Activated T-cell treated with anti-CD3 and anti-CD28 coated beads, Interleukin-2, amount 50 U/mL, for 72 hours (primary cell): Measurements from ENCODE around the gene OR10J4. TPM values are rescaled to one million over a fixed set of nuclear protein-coding genes. Genes with fewer than 3 reads are reported as not detected.

Experiments used
- ATAC-seq, 2 donors: fragments of 150-1000 bp; cut with Tn5 transposase; replicated peaks in 1 of 2; 2 replicates each; pipeline ENCODE4 v1.10.0; 2021; ENCODE audit warnings: moderate library complexity in 2 of 2, mild to moderate bottlenecking in 1 of 2
- DNase-seq, 2 donors: peaks; one replicate each; pipeline ENCODE4 v3.0.0; 2021 to 2022; ENCODE audit warnings: mixed read lengths in 1 of 2
- H3K27ac Mint-ChIP-seq: one replicate; pipeline ENCODE4 v1.8.0; 2022; ENCODE audit warnings: mild to moderate bottlenecking, moderate library complexity, mixed read lengths
- H3K27me3 Mint-ChIP-seq: one replicate; pipeline ENCODE4 v1.8.0; 2022; ENCODE audit warnings: low read depth, mixed read lengths
- H3K36me3 Mint-ChIP-seq, 2 donors: one replicate each; pipeline ENCODE4 v1.8.0; 2022; ENCODE audit warnings: mixed read lengths in 2 of 2, mild to moderate bottlenecking in 1 of 2; ENCODE audit not compliant: insufficient read depth in 2 of 2
- H3K4me1 Mint-ChIP-seq: one replicate; pipeline ENCODE4 v1.8.0; 2022; ENCODE audit warnings: low read depth, mixed read lengths
- H3K4me3 Mint-ChIP-seq, 2 donors: one replicate each; pipeline ENCODE4 v1.8.0; 2022; ENCODE audit warnings: mild to moderate bottlenecking in 2 of 2, mixed read lengths in 2 of 2, moderate library complexity in 2 of 2
- H3K9me3 Mint-ChIP-seq, 2 donors: one replicate each; pipeline ENCODE4 v1.8.0; 2022; ENCODE audit warnings: mixed read lengths in 2 of 2
- total RNA-seq, 2 donors: library from RNA; stranded (reverse); gene quantifications; one replicate each; pipeline ENCODE4 v1.2.3, GENCODE V29; 2022

The OR10J4 gene
- total RNA-seq: not detected

DNA sequence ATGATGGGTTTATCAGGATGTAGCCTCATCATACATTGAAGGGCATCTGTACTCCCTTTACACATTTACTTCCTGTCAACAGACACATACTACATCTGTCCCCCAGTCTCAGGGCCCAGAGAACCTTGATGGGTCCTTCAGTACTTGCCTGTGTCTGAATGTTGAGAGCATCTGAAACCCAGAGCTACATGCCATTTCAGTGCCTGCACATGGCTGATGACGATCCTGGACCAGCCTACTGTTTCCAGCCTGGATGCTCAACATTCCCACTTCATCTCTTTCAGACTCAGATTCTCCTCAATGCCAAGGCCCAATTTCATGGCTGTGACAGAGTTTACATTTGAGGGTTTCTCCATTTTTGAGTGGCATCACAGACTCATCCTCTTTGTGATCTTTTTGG is at the start of gene OR10J4:
TSS of gene OR10J4 (plus strand) at position 301 of the 400 bp plus-strand sequence.
- ATAC-seq: no peak
- Mint-ChIP-seq H3K9me3 (peaks cover 0 to 4% of the 10 kb centered on the region in 2 donors), H3K27ac (no peak within 1 kb of the TSS), H3K27me3 (peaks cover 22% of the 10 kb centered on the region), H3K36me3 (no peaks in the 10 kb centered on the region), H3K4me3 (no peak within 1 kb of the TSS), H3K4me1 (no peaks in the 10 kb centered on the region)
- DNase-seq: no peak

DNA sequence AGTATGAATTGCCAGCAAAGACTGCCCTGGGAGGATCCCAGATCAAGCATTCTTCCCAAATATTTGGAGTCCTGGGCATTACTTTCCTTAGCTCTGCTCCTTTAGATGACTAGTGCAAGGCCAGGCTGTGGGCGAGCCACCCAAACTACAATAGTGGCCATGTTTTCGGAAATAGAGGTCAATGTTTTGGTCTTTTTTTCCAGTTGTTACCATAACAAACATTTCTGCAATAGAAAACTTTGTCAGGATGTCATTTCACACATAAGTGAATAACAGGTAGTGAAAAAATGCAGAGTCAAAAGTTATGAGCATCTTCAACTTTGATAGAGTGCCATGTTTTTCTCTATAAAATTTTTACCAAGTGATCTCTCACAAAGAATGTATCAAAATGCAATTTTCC is 25.2 kb upstream of the OR10J4 start:
- no peaks in the 10 kb centered on the region for H3K27me3 Mint-ChIP-seq
- peaks cover 1 to 2% of the 10 kb centered on the region in 2 donors for H3K9me3 Mint-ChIP-seq
- H3K4me1 Mint-ChIP-seq: no peaks in the 10 kb centered on the region
- H3K36me3 Mint-ChIP-seq: no peaks in the 10 kb centered on the region
- ATAC-seq: no peak
- no peak overlapping the region for H3K4me3 Mint-ChIP-seq
- no peak for DNase-seq
- H3K27ac Mint-ChIP-seq: no peak overlapping the region

DNA sequence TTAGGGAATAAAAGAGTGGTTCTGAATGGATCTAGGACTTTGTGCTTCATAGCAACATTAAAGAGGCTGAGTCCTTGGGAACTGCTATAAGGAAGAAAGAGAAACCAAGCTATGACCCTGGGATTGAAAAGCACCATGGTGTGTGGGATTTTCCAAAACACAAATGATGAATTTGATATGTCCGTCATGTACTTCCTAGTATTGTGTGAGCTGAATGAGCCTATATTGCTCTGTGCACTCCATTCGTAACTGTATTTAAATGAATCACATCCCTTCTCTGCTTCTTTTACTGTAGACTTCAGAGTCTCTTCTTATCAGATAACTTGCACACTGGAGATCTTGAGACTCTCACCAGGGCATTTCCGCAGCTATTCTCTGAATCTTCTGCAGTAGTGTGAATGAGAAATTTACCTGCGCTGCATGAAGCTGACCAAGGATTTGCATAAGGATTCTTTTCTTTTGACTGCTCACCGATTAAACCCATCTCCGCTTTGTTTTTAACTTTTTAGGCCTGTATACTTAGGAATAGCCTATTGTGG is 23.1 kb upstream of the OR10J4 start:
- Mint-ChIP-seq H3K4me3 (no peak overlapping the region), H3K9me3 (peaks cover 1 to 4% of the 10 kb centered on the region in 2 donors), H3K36me3 (no peaks in the 10 kb centered on the region), H3K27me3 (no peaks in the 10 kb centered on the region), H3K27ac (no peak overlapping the region), H3K4me1 (no peaks in the 10 kb centered on the region)
- ATAC-seq (no peak), DNase-seq (no peak)

GRCh38 chr1:159421821-159422220 is 10.2 kb upstream of the OR10J4 start:
- DNase-seq: no peak
- H3K4me3 Mint-ChIP-seq: no peak overlapping the region
- no peak overlapping the region for H3K27ac Mint-ChIP-seq
- no peaks in the 10 kb centered on the region for H3K27me3 Mint-ChIP-seq
- ATAC-seq: no peak
- peaks cover 8 to 9% of the 10 kb centered on the region in 2 donors for H3K9me3 Mint-ChIP-seq
- H3K36me3 Mint-ChIP-seq: peaks cover 0 to 7% of the 10 kb centered on the region in 2 donors
- H3K4me1 Mint-ChIP-seq: no peaks in the 10 kb centered on the region

- Mint-ChIP-seq H3K27me3 (peaks cover 9% of the 10 kb centered on the region), H3K9me3 (peaks cover 0 to 2% of the 10 kb centered on the region in 2 donors), H3K27ac (no peak overlapping the region), H3K4me1 (no peaks in the 10 kb centered on the region), H3K4me3 (no peak overlapping the region), H3K36me3 (no peaks in the 10 kb centered on the region)
- ATAC-seq (no peak), DNase-seq (no peak)
These were observed 3.5 kb upstream of the OR10J4 start for GRCh38 chr1:159428536-159428935.

DNA sequence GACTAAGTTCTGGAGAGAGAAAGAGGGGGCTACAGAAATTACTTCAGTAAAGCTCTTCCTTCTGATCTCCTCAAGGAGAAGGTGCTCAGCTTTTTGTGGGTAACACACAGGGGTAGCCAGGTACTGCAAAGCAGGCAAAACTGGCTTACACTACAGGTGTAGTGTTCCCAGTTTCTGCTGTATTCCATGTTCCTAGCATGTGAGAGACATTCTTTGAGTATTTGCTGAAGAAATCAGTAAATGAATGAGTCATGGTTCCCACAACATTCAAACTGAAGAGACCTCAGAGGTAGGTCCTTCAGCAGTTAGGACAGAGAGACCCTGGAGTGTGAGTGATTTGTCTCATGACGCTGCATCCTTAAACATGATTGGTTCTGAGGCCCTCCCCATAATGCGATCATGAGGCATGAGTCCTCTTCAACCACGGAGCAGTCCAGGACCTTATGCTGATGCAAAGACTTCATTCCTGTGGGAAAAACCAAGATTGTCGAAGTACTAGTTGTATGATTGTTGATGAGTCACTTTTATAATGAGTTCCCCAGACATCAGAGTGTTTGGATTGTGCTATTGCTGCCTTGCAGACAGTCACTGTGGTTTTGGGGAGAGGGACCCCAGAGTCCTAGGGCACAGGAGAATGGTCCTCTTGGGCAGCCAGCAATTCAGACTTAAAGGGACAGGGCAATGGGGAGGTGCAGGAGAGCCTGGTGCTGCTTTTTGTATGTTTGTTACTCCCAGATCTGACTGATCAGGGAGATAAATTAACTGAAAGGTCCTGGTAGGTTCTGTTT is 2.7 kb upstream of the OR10J4 start:
- Mint-ChIP-seq H3K4me1 (no peaks in the 10 kb centered on the region), H3K4me3 (no peak overlapping the region), H3K9me3 (peaks cover 0 to 2% of the 10 kb centered on the region in 2 donors), H3K27me3 (peaks cover 9% of the 10 kb centered on the region), H3K27ac (no peak overlapping the region), H3K36me3 (no peaks in the 10 kb centered on the region)
- ATAC-seq (no peak), DNase-seq (no peak)

- H3K4me1 Mint-ChIP-seq: no peaks in the 10 kb centered on the region
- H3K27me3 Mint-ChIP-seq: peaks cover 13% of the 10 kb centered on the region
- H3K4me3 Mint-ChIP-seq: no peak overlapping the region
- ATAC-seq (no peak), DNase-seq (no peak)
- H3K9me3 Mint-ChIP-seq: peaks cover 0 to 2% of the 10 kb centered on the region in 2 donors
- H3K27ac Mint-ChIP-seq: no peak overlapping the region
- no peaks in the 10 kb centered on the region for H3K36me3 Mint-ChIP-seq
These were observed 1.0 kb upstream of the OR10J4 start for GRCh38 chr1:159430985-159431384.

DNA sequence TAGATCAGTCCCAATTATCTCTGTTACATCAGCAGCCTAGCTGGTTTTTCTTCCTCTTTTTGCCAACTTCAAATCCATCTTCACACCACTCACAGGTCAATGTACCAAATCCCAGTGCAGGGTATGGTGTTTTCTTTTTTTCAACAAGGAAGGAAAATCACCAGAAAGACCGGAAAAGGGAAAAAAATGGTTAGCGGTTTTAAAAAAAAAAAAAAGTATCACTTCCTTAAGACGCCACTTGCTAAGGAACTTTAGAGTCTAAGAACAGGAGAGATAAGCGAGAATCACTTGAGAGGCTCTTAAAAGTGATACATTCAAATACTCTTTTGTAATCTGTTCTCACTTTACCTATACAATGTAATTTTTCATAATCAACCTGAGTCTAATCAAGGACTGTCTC is 4.5 kb downstream of the OR10J4 start:
- peaks cover 32% of the 10 kb centered on the region for H3K27me3 Mint-ChIP-seq
- no peak overlapping the region for H3K4me3 Mint-ChIP-seq
- H3K9me3 Mint-ChIP-seq: peaks cover 0 to 4% of the 10 kb centered on the region in 2 donors
- H3K36me3 Mint-ChIP-seq: no peaks in the 10 kb centered on the region
- H3K4me1 Mint-ChIP-seq: no peaks in the 10 kb centered on the region
- ATAC-seq: no peak
- no peak overlapping the region for H3K27ac Mint-ChIP-seq
- DNase-seq: no peak

DNA sequence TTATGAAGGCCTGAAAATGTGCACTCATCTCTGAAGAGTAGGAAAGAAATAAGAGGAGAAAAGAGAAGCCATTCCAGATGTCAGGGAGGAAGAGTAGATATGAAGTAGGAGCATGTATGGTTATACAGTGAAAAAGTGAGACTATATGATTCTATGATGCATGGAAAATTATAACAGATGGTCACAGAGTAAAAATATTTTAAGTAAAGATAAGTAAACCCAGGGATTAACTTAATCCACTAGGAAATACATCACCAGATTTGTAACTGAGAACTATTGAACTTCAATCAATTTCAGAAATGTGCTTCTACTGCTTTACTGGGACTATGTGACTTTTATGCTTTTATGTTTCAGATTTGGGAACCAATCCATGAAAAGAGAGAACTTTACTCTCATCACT is 7.4 kb downstream of the OR10J4 start, which contains the start of gene OR10J1:
TSS of gene OR10J1 (plus strand) at position 301 of the 400 bp plus-strand sequence. CDS start at position 371, 70 bp downstream.
- ATAC-seq (no peak), DNase-seq (no peak)
- peaks cover 0 to 2% of the 10 kb centered on the region in 2 donors for H3K9me3 Mint-ChIP-seq
- no peak within 1 kb of the TSS for H3K27ac Mint-ChIP-seq
- peaks cover 23% of the 10 kb centered on the region for H3K27me3 Mint-ChIP-seq
- no peak within 1 kb of the TSS for H3K4me3 Mint-ChIP-seq
- no peaks in the 10 kb centered on the region for H3K36me3 Mint-ChIP-seq
- no peaks in the 10 kb centered on the region for H3K4me1 Mint-ChIP-seq

DNA sequence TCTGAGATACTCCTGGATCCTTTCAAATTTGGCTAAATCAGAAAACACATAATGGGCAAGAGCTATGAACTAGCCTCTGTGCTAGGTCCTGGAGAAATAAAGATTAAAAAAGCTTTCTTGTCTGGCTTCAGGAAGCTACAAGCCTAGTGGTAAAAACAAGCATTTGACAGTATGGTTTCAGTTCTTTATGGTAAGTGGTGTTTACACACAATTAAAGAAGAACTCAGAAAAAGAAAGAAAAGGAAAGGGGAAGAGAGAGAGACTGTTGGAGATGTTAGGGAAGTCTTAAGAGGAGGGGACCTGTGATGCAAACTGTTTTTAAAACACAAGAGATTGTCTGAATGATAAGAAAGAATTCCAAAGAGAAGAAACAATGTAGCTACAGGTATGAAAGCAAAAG is 9.4 kb downstream of the OR10J4 start:
- no peak for DNase-seq
- no peaks in the 10 kb centered on the region for H3K36me3 Mint-ChIP-seq

DNA sequence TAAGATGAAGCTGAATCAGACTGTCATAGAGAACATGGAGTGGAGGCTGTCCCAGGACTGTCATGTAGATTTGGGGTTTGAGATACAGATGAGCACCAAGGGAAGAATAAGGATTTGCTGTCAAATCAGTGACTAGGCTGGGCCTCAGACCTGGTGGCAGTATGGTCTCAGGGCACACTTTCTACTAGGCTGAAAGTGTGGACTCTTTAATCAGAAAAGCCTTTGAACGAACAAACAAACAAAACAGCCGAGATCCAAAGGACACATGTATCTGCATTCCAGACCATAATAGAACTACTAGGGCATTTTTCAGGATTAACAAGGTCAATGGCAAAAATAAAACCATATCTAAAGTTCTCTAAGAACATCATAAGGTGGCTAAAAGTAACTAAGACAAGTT is 10.4 kb downstream of the OR10J4 start:
- Mint-ChIP-seq H3K27ac (no peak overlapping the region), H3K36me3 (no peaks in the 10 kb centered on the region), H3K4me1 (no peaks in the 10 kb centered on the region), H3K4me3 (no peak overlapping the region), H3K9me3 (peaks cover under 1 to 3% of the 10 kb centered on the region in 2 donors), H3K27me3 (peaks cover 9% of the 10 kb centered on the region)
- DNase-seq: no peak
- ATAC-seq: no peak

More for the DNA sequence above, 9.4 kb downstream of the OR10J4 start:
- Mint-ChIP-seq H3K27ac (no peak overlapping the region), H3K27me3 (peaks cover 15% of the 10 kb centered on the region), H3K9me3 (peaks cover 0 to 3% of the 10 kb centered on the region in 2 donors), H3K4me1 (no peaks in the 10 kb centered on the region), H3K4me3 (no peak overlapping the region)
- no peak for ATAC-seq

DNA sequence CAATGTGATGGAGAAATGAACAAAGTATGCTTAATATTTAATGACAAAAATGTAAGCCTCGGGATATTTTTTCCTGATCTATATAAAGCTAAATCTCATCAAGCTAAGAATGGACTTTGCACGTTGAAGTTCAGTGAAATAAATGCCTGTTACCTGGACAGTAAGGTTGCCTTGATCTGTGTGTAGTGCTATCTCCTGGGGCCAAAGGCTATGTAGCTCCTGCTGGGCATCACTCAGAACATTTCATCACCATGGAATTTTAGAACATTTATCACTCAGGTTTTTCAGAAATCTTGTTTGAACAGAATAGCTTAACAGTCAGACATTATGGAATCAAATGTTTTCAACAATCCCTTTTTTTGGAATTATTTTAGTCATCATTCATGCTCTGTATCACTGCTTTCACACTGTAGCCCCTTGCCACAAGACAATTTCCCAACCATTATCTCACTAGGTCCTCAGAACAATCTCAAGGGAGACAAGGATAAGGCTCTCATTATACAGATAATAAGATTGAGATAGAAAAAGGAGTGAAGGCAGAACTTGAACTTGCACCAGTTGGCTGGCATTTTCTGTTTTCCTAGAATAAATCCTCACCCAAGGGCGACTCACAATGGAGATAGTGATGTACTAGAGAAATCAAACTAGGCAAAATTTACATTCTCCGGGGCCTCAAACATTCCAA is 11.2 kb downstream of the OR10J4 start:
- peaks cover 0 to 2% of the 10 kb centered on the region in 2 donors for H3K36me3 Mint-ChIP-seq
- H3K27me3 Mint-ChIP-seq: peaks cover 9% of the 10 kb centered on the region
- no peak for ATAC-seq

GRCh38 chr1:159444511-159444910 is 12.5 kb downstream of the OR10J4 start:
- peaks cover 9% of the 10 kb centered on the region for H3K27me3 Mint-ChIP-seq
- DNase-seq (no peak), ATAC-seq (no peak)
- H3K4me1 Mint-ChIP-seq: no peaks in the 10 kb centered on the region
- peaks cover 0 to 2% of the 10 kb centered on the region in 2 donors for H3K36me3 Mint-ChIP-seq
- H3K9me3 Mint-ChIP-seq: peaks cover 2 to 10% of the 10 kb centered on the region in 2 donors
- H3K27ac Mint-ChIP-seq: no peak overlapping the region
- H3K4me3 Mint-ChIP-seq: no peak overlapping the region

More for the DNA sequence above, 11.2 kb downstream of the OR10J4 start:
- H3K4me1 Mint-ChIP-seq: no peaks in the 10 kb centered on the region
- no peak overlapping the region for H3K27ac Mint-ChIP-seq
- no peak overlapping the region for H3K4me3 Mint-ChIP-seq
- H3K9me3 Mint-ChIP-seq: peaks cover 2 to 9% of the 10 kb centered on the region in 2 donors
- no peak for DNase-seq
